Heart left ventricle (tissue), 16 donors: ENCODE data around the gene PPP1R8. TPM values are rescaled to one million over a fixed set of nuclear protein-coding genes. Genes with fewer than 3 reads are reported as not detected.
"Not testable (repeated sequence)": the region's sequence is repeated elsewhere in the genome, so short reads cannot be mapped to it uniquely, and the experiment has no call there.

ENCODE experiments used
- ATAC-seq, 4 donors: fragments of 200-7000 bp; cut with Tn5 transposase; one replicate each; pipeline ENCODE4 v1.9.1; 2020 to 2022; ENCODE audit warnings: moderate library complexity in 4 of 4, mild to moderate bottlenecking in 3 of 4, moderate number of reproducible peaks in 1 of 4
- DNase-seq, 5 donors: peaks; one replicate each; pipeline ENCODE4 v3.0.0-alpha.2; 2020
- H3K27ac ChIP-seq, 12 donors: fragments of 200-600 bp; sonication (generic) in 4 of 12; one replicate each; pipeline versions ENCODE4 v1.5.0 to v1.8.0; 2016 to 2022; ENCODE audit warnings: mild to moderate bottlenecking in 2 of 12
- H3K27me3 ChIP-seq, 9 donors: fragments of 200-600 bp; sonication (generic) in 2 of 9; one replicate each; pipeline versions ENCODE4 v1.5.1 to v1.8.0; 2016 to 2022; ENCODE audit warnings: mild to moderate bottlenecking in 3 of 9
- H3K36me3 ChIP-seq, 9 donors: fragments of 200-600 bp; sonication (generic) in 2 of 9; one replicate each; pipeline versions ENCODE4 v1.5.0 to v1.8.0; 2018 to 2022; ENCODE audit warnings: mild to moderate bottlenecking in 2 of 9
- H3K4me1 ChIP-seq, 12 donors: fragments of 200-600 bp; sonication (generic) in 4 of 12; one replicate each; pipeline versions ENCODE4 v1.5.0 to v1.8.0; 2016 to 2022; ENCODE audit warnings: mild to moderate bottlenecking in 3 of 12
- H3K4me3 ChIP-seq, 12 donors: fragments of 200-600 bp; sonication (generic) in 4 of 12; one replicate each; pipeline versions ENCODE4 v1.5.0 to v1.8.0; 2017 to 2022; ENCODE audit warnings: mild to moderate bottlenecking in 9 of 12, moderate library complexity in 4 of 12
- H3K9me3 ChIP-seq, 12 donors: fragments of 200-600 bp; sonication (generic) in 4 of 12; one replicate each; pipeline versions ENCODE4 v1.5.0 to v1.8.0; 2016 to 2022; ENCODE audit warnings: mild to moderate bottlenecking in 1 of 12
- CTCF ChIP-seq, 12 donors: fragments of 200-600 bp; sonication (generic) in 4 of 12; IDR thresholded peaks; one replicate each; pipeline versions ENCODE4 v1.5.0 to v1.8.0; 2018 to 2022; ENCODE audit warnings: antibody characterized with exemption in 12 of 12, mild to moderate bottlenecking in 5 of 12
- POLR2A ChIP-seq, 2 donors: fragments of 450-650 bp; IDR thresholded peaks; one replicate each; pipeline ENCODE4 v1.6.1; 2017; ENCODE audit warnings: antibody characterized with exemption in 2 of 2, mild to moderate bottlenecking in 2 of 2, moderate library complexity in 2 of 2
- WGBS, 4 donors: extraction: QIAGEN DNeasy Blood & Tissue Kit in 2 of 4; methylation state at CpG; one replicate each; pipeline versions ENCODE4 v1.1.5 to v1.1.7; 2013 to 2018; 5-methylcytosine and 5-hydroxymethylcytosine counted together
- intact Hi-C, 10 donors: fragments of 100-400 bp; cut with DNase I; formaldehyde crosslinking; loops; one replicate each; pipeline versions ENCODE4 v1.11.1 to v1.14.2; 2022
- polyA plus RNA-seq, 2 donors: library from polyadenylated mRNA; stranded (reverse); fragments of 200-250 nt; gene quantifications; one replicate each; pipeline ENCODE4 v1.2.3, GENCODE V29; 2013
- total RNA-seq, 9 donors: library from RNA; depleted of rRNA in 2 of 9; stranded (reverse); fragments of >200 nt in 2 of 9; fragmentation: NEBNext Ultra II Directional in 3 of 9; extraction: Animal tissue kit (Norgen Biotek cat#: 25700) in 3 of 9; gene quantifications; one replicate each; pipeline versions ENCODE4 v1.1.0 to v1.2.4, GENCODE V29; 2016 to 2023
- donor health status: ischemic (EF 13 %, LVEDD 7.1; RV severe dilation, severe dysfunction).
- donor health status: healthy with polysubstance abuse.
- donor health status: DM: no; HTN: yes; CAD: no.
- donor health status: DM: no; HTN: no; CAD: no.
- donor health status: ischemic (EF 25% LVEDD 6.9; RV normal size, moderate dysfunction).
- donor health status: ischemic (EF 25% LVEDD 5.7; RV mildly dilated, moderate dysfunction).
- donor health status: healthy.
- donor health status: DM: yes; HTN: yes; CAD: no.
- donor health status: ischemic (EF 35%, LVEDD 5.7; RV mildly dilated, moderate dysfunction).
- donor health status: nonischemic (EF 11% LVEDD 7.7; RV severe dilation, severe dysfunction).
- donor health status: DM: yes; HTN: yes; CAD: no.
- donor health status: PGD.
- donor health status: ischemic (EF 29% LVEDD 5.4; RV normal size, mild dysfunction).
- donor health status: nonischemic (EF 23%, LVEDD 6.1; RV moderate dilation, normal function).

PPP1R8 gene
- total and polyA plus RNA-seq, 11 donors, result 13.3 to 32.9 (median 25.1) TPM

GRCh38 chr1:27823784-27824183 is 6.8 kb upstream of the PPP1R8 start:
- H3K36me3 ChIP-seq, result peaks cover 0 to 67% (median 58%) of the 10 kb centered on the region in 9 donors
- H3K9me3 ChIP-seq, result no peaks in the 10 kb centered on the region
- intact Hi-C loops, result no loop called here
- no peak for DNase-seq
- TF ChIP-seq POLR2A (IDR thresholded peaks at IDR 0.05) (no peak), CTCF (IDR thresholded peaks at IDR 0.05) (no peak)
- no peaks in the 10 kb centered on the region for H3K27me3 ChIP-seq
- no peaks in the 10 kb centered on the region for H3K4me1 ChIP-seq
- no peak for ATAC-seq
- no peak overlapping the region for H3K27ac ChIP-seq
- 96 to 98% (median 97%) methylated on average over 4 of the region's 4 CpGs for WGBS, 4 donors
- no peak overlapping the region for H3K4me3 ChIP-seq

- no peak for TF ChIP-seq POLR2A (IDR thresholded peaks at IDR 0.05)
- TF ChIP-seq CTCF (IDR thresholded peaks at IDR 0.05), result no peak
- intact Hi-C loops, result no loop called here
- WGBS, 4 donors, result 97 to 99% (median 98%) methylated on average over 4 of the region's 4 CpGs
- no peaks in the 10 kb centered on the region for H3K4me1 ChIP-seq
- no peak overlapping the region for H3K4me3 ChIP-seq
- no peak overlapping the region for H3K27ac ChIP-seq
- DNase-seq (no peak), ATAC-seq (no peak)
- peaks cover 0 to 61% (median 52%) of the 10 kb centered on the region in 9 donors for H3K36me3 ChIP-seq
- no peaks in the 10 kb centered on the region for H3K27me3 ChIP-seq
- no peaks in the 10 kb centered on the region for H3K9me3 ChIP-seq
Measured at GRCh38 chr1:27824411-27824810, 6.2 kb upstream of the PPP1R8 start.

GRCh38 chr1:27829339-27829960 is 1.1 kb upstream of the PPP1R8 start:
- Histone ChIP-seq H3K4me1 (peaks cover 8 to 29% (median 17%) of the 10 kb centered on the region in 12 donors), H3K4me3 (peak overlapping the region in 3 of 12 donors; percentile 91 to 97 (median 94)), H3K36me3 (peaks cover 0 to 36% (median 24%) of the 10 kb centered on the region in 9 donors), H3K27ac (peak overlapping the region in 3 of 12 donors; percentile 78 to 94 (median 93))
- ATAC-seq, intact Hi-C loops, DNase-seq, H3K9me3 ChIP-seq, H3K27me3 ChIP-seq: not testable (repeated sequence)
- 77 to 93% (median 88%) methylated on average over 3 to 4 of the region's 4 CpGs for WGBS, 4 donors

- Histone ChIP-seq H3K27ac (peak overlapping the region in 4 of 12 donors; percentile 78 to 92 (median 91)), H3K4me1 (peaks cover 8 to 34% (median 19%) of the 10 kb centered on the region in 12 donors), H3K4me3 (peak overlapping the region; percentile 66 to 99 (median 92)), H3K36me3 (peaks cover 0 to 43% (median 28%) of the 10 kb centered on the region in 9 donors), H3K9me3 (no peaks in the 10 kb centered on the region), H3K27me3 (no peaks in the 10 kb centered on the region)
- ATAC-seq (no peak), DNase-seq (no peak)
- TF ChIP-seq CTCF (IDR thresholded peaks at IDR 0.05) (no peak), POLR2A (IDR thresholded peaks at IDR 0.05) (no peak)
- intact Hi-C loops, result loop anchor here in 2 of 10 donors (2.0 to 5.0 kb wide), 2 partner anchors 59 to 107 kb away; partner anchors contain the start of genes FAM76A (in 1 of the 2) and STX12 (in 1 of the 2)
- 46 to 56% (median 47%) methylated on average over 10 of the region's 10 CpGs for WGBS, 4 donors
Measured at GRCh38 chr1:27831568-27832410, 1.2 kb downstream of the PPP1R8 start.
